NK-92 treated with Interleukin-12 subunit alpha and Interleukin-12 subunit beta, amount 100 ng/mL, for 24 hours (cell line): Measurements from ENCODE around the gene UBAC2.
A peak's percentile ranks its signal among the peaks of the same experiment; 100 is the strongest.

Experiments
- DNase-seq: peaks from one replicate; lab custom pipeline; 2025; lab: John Stamatoyannopoulos, UW

Gene UBAC2

GRCh38 chr13:99270518-99270917 lies 69.9 kb downstream of the UBAC2 start:
- DNase-seq: no peak

- no peak for DNase-seq
Observed at GRCh38 chr13:99271249-99271648, 70.6 kb downstream of the UBAC2 start.

GRCh38 chr13:99272481-99272880 lies 71.8 kb downstream of the UBAC2 start:
- no peak for DNase-seq

GRCh38 chr13:99273128-99273527 lies 72.5 kb downstream of the UBAC2 start:
- peak; percentile 28 for DNase-seq

- DNase-seq: peak; percentile 46
Observed at GRCh38 chr13:99275093-99275469, 74.4 kb downstream of the UBAC2 start.

- no peak for DNase-seq
Observed at GRCh38 chr13:99276706-99277105, 76.1 kb downstream of the UBAC2 start.

- no peak for DNase-seq
Observed at GRCh38 chr13:99277629-99278028, 77.0 kb downstream of the UBAC2 start.

- DNase-seq: peak; percentile 53
Observed at GRCh38 chr13:99278200-99278599, 77.5 kb downstream of the UBAC2 start.

- no peak for DNase-seq
Observed at GRCh38 chr13:99278843-99279242, 78.2 kb downstream of the UBAC2 start.

GRCh38 chr13:99279637-99280036 lies 79.0 kb downstream of the UBAC2 start:
- no peak for DNase-seq

GRCh38 chr13:99280166-99280565 lies 79.5 kb downstream of the UBAC2 start:
- no peak for DNase-seq

GRCh38 chr13:99281811-99282263 lies 81.2 kb downstream of the UBAC2 start:
- peak; percentile 64 for DNase-seq

- no peak for DNase-seq
Observed at GRCh38 chr13:99282264-99283231, 81.9 kb downstream of the UBAC2 start.

GRCh38 chr13:99285432-99286182 lies 85.0 kb downstream of the UBAC2 start:
- no peak for DNase-seq

- no peak for DNase-seq
Observed at GRCh38 chr13:99287551-99287950, 86.9 kb downstream of the UBAC2 start.

- DNase-seq: no peak
Observed at GRCh38 chr13:99288089-99288488, 87.4 kb downstream of the UBAC2 start.

- DNase-seq: no peak
Observed at GRCh38 chr13:99289271-99289670, 88.6 kb downstream of the UBAC2 start.

- peak; percentile 82 for DNase-seq
Observed at GRCh38 chr13:99289674-99290337, 89.2 kb downstream of the UBAC2 start.

- DNase-seq: no peak
Observed at GRCh38 chr13:99290894-99291293, 90.2 kb downstream of the UBAC2 start.

- DNase-seq: no peak
Observed at GRCh38 chr13:99293178-99293577, 92.5 kb downstream of the UBAC2 start.

GRCh38 chr13:99294198-99294597 lies 93.5 kb downstream of the UBAC2 start:
- no peak for DNase-seq

- DNase-seq: no peak
Observed at GRCh38 chr13:99294958-99295357, 94.3 kb downstream of the UBAC2 start.
